Muscle layer of duodenum (tissue), 2 donors: ENCODE data around the gene TMX1.

Experiments used
- H3K27ac ChIP-seq: one replicate; pipeline ENCODE4 v1.7.0; 2013; ENCODE audit warnings: mild to moderate bottlenecking, low read length
- H3K27me3 ChIP-seq: one replicate; pipeline ENCODE4 v1.7.0; 2013; ENCODE audit warnings: low read depth, mild to moderate bottlenecking, control low read depth, low read length
- H3K36me3 ChIP-seq, 2 donors: one replicate each; pipeline ENCODE4 v1.7.0; 2013; ENCODE audit warnings: low read length in 2 of 2, control low read depth in 1 of 2, mild to moderate bottlenecking in 1 of 2; ENCODE audit not compliant: insufficient read depth in 2 of 2, control insufficient read depth in 1 of 2
- H3K4me1 ChIP-seq, 2 donors: one replicate each; pipeline ENCODE4 v1.7.0; 2013; ENCODE audit warnings: low read length in 2 of 2, mild to moderate bottlenecking in 2 of 2, control low read depth in 1 of 2, moderate library complexity in 1 of 2; ENCODE audit not compliant: insufficient read depth in 2 of 2, control insufficient read depth in 1 of 2
- H3K4me3 ChIP-seq, 2 donors: one replicate each; pipeline ENCODE4 v1.7.0; 2013; ENCODE audit warnings: low read length in 2 of 2, low read depth in 1 of 2, mild to moderate bottlenecking in 1 of 2
- H3K9me3 ChIP-seq, 2 donors: one replicate each; pipeline ENCODE4 v1.7.0; 2013; ENCODE audit warnings: low read length in 2 of 2, control low read depth in 1 of 2, mild to moderate bottlenecking in 1 of 2; ENCODE audit not compliant: control insufficient read depth in 1 of 2
- donor health status: healthy.

The TMX1 gene

GRCh38 chr14:51295646-51296263, 55.7 kb downstream of the TMX1 start:
- Histone ChIP-seq H3K36me3 (no peaks in the 10 kb centered on the region), H3K27me3 (no peaks in the 10 kb centered on the region), H3K4me1 (peaks cover 3 to 30% of the 10 kb centered on the region in 2 donors), H3K4me3 (no peak overlapping the region), H3K27ac (no peak overlapping the region), H3K9me3 (no peaks in the 10 kb centered on the region)

GRCh38 chr14:51297066-51297465, 57.0 kb downstream of the TMX1 start:
- Histone ChIP-seq H3K27me3 (no peaks in the 10 kb centered on the region), H3K9me3 (no peaks in the 10 kb centered on the region), H3K27ac (no peak overlapping the region), H3K4me3 (no peak overlapping the region), H3K36me3 (no peaks in the 10 kb centered on the region), H3K4me1 (peaks cover 3 to 28% of the 10 kb centered on the region in 2 donors)

- Histone ChIP-seq H3K27me3 (no peaks in the 10 kb centered on the region), H3K27ac (no peak overlapping the region), H3K4me1 (peaks cover 0 to 21% of the 10 kb centered on the region in 2 donors), H3K9me3 (no peaks in the 10 kb centered on the region), H3K4me3 (no peak overlapping the region), H3K36me3 (no peaks in the 10 kb centered on the region)
These were observed 58.8 kb downstream of the TMX1 start for GRCh38 chr14:51298895-51299294.

- H3K36me3 ChIP-seq = no peaks in the 10 kb centered on the region
- no peaks in the 10 kb centered on the region for H3K9me3 ChIP-seq
- H3K4me3 ChIP-seq = no peak overlapping the region
- no peaks in the 10 kb centered on the region for H3K27me3 ChIP-seq
- peaks cover 0 to 21% of the 10 kb centered on the region in 2 donors for H3K4me1 ChIP-seq
- no peak overlapping the region for H3K27ac ChIP-seq
These were observed 62.4 kb downstream of the TMX1 start for GRCh38 chr14:51302295-51303030.

- Histone ChIP-seq H3K36me3 (no peaks in the 10 kb centered on the region), H3K4me3 (no peak overlapping the region), H3K9me3 (no peaks in the 10 kb centered on the region), H3K27me3 (no peaks in the 10 kb centered on the region), H3K4me1 (peaks cover 0 to 19% of the 10 kb centered on the region in 2 donors), H3K27ac (no peak overlapping the region)
These were observed 64.4 kb downstream of the TMX1 start for GRCh38 chr14:51304438-51304837.

- peaks cover 0 to 14% of the 10 kb centered on the region in 2 donors for H3K4me1 ChIP-seq
- no peaks in the 10 kb centered on the region for H3K9me3 ChIP-seq
- H3K27me3 ChIP-seq = no peaks in the 10 kb centered on the region
- H3K4me3 ChIP-seq = no peak overlapping the region
- no peak overlapping the region for H3K27ac ChIP-seq
- H3K36me3 ChIP-seq = no peaks in the 10 kb centered on the region
These were observed 64.9 kb downstream of the TMX1 start for GRCh38 chr14:51304941-51305340.

GRCh38 chr14:51305751-51306150, 65.7 kb downstream of the TMX1 start:
- H3K36me3 ChIP-seq = no peaks in the 10 kb centered on the region
- no peak overlapping the region for H3K27ac ChIP-seq
- H3K27me3 ChIP-seq = no peaks in the 10 kb centered on the region
- H3K4me1 ChIP-seq = peaks cover 0 to 15% of the 10 kb centered on the region in 2 donors
- no peak overlapping the region for H3K4me3 ChIP-seq
- H3K9me3 ChIP-seq = no peaks in the 10 kb centered on the region
